PC-3 (cell line): ENCODE measurements around the gene PUM2. TPM values are rescaled to one million over a fixed set of nuclear protein-coding genes. Genes with fewer than 3 reads are reported as not detected.

Experiments
- ATAC-seq: fragments of 200-7000 bp; cut with Tn5 transposase; 2 replicates; pipeline ENCODE4 v1.9.1; 2020; ENCODE audit warnings: mild to moderate bottlenecking, moderate library complexity
- BruUV-seq: library from RNA; stranded (reverse); fragments of 400-500 nt; replicated peaks from 2 replicates; lab custom pipeline; 2021; lab: Mats Ljungman, UMichigan
- CTCF ChIA-PET: fragments of 300-600 bp; sonication (Branson Sonifier 250); formaldehyde crosslinking; loops from one replicate; lab custom pipeline; 2022; ENCODE audit warnings: antibody characterized with exemption; lab: Charles Lee
- POLR2A ChIA-PET: fragments of 300-600 bp; sonication (Branson Sonifier 250); formaldehyde crosslinking; loops from one replicate; lab custom pipeline; 2022; ENCODE audit warnings: antibody characterized with exemption; ENCODE audit not compliant: unreplicated experiment; lab: Charles Lee
- DNase-seq: peaks from one replicate; pipeline ENCODE4 v3.0.0-alpha.2; 2015
- H2AFZ ChIP-seq: fragments of 300-600 bp; sonication (generic); 2 replicates; pipeline ENCODE4 v1.6.0; 2016; ENCODE audit warnings: antibody characterized with exemption, low read length
- H3F3A ChIP-seq: fragments of 300-600 bp; sonication (generic); one replicate; pipeline ENCODE4 v1.6.0; 2017; ENCODE audit warnings: antibody characterized with exemption, low read length, control low read depth, mild to moderate bottlenecking; ENCODE audit not compliant: unreplicated experiment
- H3K27ac ChIP-seq: fragments of 300-600 bp; sonication (generic); 2 replicates; pipeline ENCODE4 v1.5.1; 2016; ENCODE audit warnings: mild to moderate bottlenecking, low read length
- H3K27me3 ChIP-seq: fragments of 300-600 bp; sonication (generic); 2 replicates; pipeline ENCODE4 v1.6.1; 2016; ENCODE audit warnings: low read length, mixed read lengths
- H3K36me3 ChIP-seq: fragments of 300-600 bp; sonication (generic); 2 replicates; pipeline ENCODE4 v1.6.1; 2016; ENCODE audit warnings: low read depth, mixed run types, low read length, mixed read lengths
- H3K4me1 ChIP-seq: fragments of 300-600 bp; sonication (generic); 2 replicates; pipeline ENCODE4 v1.5.1; 2016; ENCODE audit warnings: low read length; ENCODE audit not compliant: insufficient read depth
- H3K4me2 ChIP-seq: fragments of 300-600 bp; sonication (generic); 2 replicates; pipeline ENCODE4 v1.6.0; 2016; ENCODE audit warnings: low read length
- H3K4me3 ChIP-seq: fragments of 300-600 bp; sonication (generic); 2 replicates; pipeline ENCODE4 v1.5.1; 2016; ENCODE audit warnings: mild to moderate bottlenecking, low read length, mixed read lengths
- H3K79me2 ChIP-seq: fragments of 300-600 bp; sonication (generic); 2 replicates; pipeline ENCODE4 v1.6.1; 2017; ENCODE audit warnings: low read length, mixed read lengths
- H3K9ac ChIP-seq: fragments of 300-600 bp; sonication (generic); 2 replicates; pipeline ENCODE4 v1.6.0; 2016; ENCODE audit warnings: mild to moderate bottlenecking, low read length
- H3K9me2 ChIP-seq: fragments of 300-600 bp; sonication (generic); replicated peaks from 2 replicates; pipeline ENCODE4 v1.6.1; 2016; ENCODE audit warnings: mixed run types, low read length, mixed read lengths
- H3K9me3 ChIP-seq: fragments of 300-600 bp; sonication (generic); 2 replicates; pipeline ENCODE4 v1.6.1; 2016; ENCODE audit warnings: low read length, mixed read lengths
- H4K20me1 ChIP-seq: fragments of 300-600 bp; sonication (generic); 2 replicates; pipeline ENCODE4 v1.6.1; 2016; ENCODE audit warnings: low read length, mixed read lengths
- EZH2 ChIP-seq: fragments of 300-600 bp; sonication (generic); IDR thresholded peaks from one replicate; pipeline ENCODE4 v1.6.1; 2017; ENCODE audit warnings: antibody characterized with exemption, mild to moderate bottlenecking, low read length; ENCODE audit not compliant: unreplicated experiment
- EZH2phosphoT487 ChIP-seq: fragments of 300-600 bp; sonication (generic); IDR thresholded peaks from 2 replicates; pipeline ENCODE4 v1.6.1; 2018; ENCODE audit warnings: mild to moderate bottlenecking, antibody characterized with exemption, low read length, borderline replicate concordance
- intact Hi-C: fragments of 100-400 bp; cut with micrococcal nuclease; formaldehyde crosslinking; loops from 2 replicates; pipeline ENCODE4 v1.9.0; 2023
- total RNA-seq: library from RNA; depleted of rRNA; stranded (reverse); fragments of >200 nt; gene quantifications from 2 replicates; pipeline ENCODE4 v1.2.3, GENCODE V29; 2014
- TF ChIP-seq, protein P1 (sequence below): fragments of 300-600 bp; sonication (generic); conservative IDR thresholded peaks from 2 replicates; pipeline ENCODE4 v1.5.1; 2017; ENCODE audit warnings: antibody characterized with exemption, low read depth, mild to moderate bottlenecking, low read length

The PUM2 gene
- total RNA-seq, 1 experiment from 2014 or later, result 14.9 TPM

GRCh38 chr2:20391951-20392699 is 41.5 kb upstream of the PUM2 start:
- no peak overlapping the region for H3K4me3 ChIP-seq
- ATAC-seq (peak; percentile 84), DNase-seq (peak; percentile 77)
- H2AFZ ChIP-seq, result peak overlapping the region; percentile 67; the same call in 1 of the 2 replicates
- no peaks in the 10 kb centered on the region for H3K9me2 ChIP-seq
- intact Hi-C loops, result no loop called here
- no peak overlapping the region for H3K27ac ChIP-seq
- H3K9me3 ChIP-seq, result no peaks in the 10 kb centered on the region
- H3K79me2 ChIP-seq, result no peaks in the 10 kb centered on the region
- ChIA-PET POLR2A (interaction anchor here (0.6 to 0.9 kb wide), 3 partner anchors 55 to 181 kb away, joined by 4 to 6 read pairs (median 5); partner anchors contain the start of gene RHOB), CTCF (interaction anchor here (0.6 to 1.1 kb wide), 4 partner anchors 9 to 438 kb away, joined by 3 to 6 read pairs (median 4); no protein-coding TSS in a partner anchor)
- H3K27me3 ChIP-seq, result no peaks in the 10 kb centered on the region
- TF ChIP-seq, protein P1, sequence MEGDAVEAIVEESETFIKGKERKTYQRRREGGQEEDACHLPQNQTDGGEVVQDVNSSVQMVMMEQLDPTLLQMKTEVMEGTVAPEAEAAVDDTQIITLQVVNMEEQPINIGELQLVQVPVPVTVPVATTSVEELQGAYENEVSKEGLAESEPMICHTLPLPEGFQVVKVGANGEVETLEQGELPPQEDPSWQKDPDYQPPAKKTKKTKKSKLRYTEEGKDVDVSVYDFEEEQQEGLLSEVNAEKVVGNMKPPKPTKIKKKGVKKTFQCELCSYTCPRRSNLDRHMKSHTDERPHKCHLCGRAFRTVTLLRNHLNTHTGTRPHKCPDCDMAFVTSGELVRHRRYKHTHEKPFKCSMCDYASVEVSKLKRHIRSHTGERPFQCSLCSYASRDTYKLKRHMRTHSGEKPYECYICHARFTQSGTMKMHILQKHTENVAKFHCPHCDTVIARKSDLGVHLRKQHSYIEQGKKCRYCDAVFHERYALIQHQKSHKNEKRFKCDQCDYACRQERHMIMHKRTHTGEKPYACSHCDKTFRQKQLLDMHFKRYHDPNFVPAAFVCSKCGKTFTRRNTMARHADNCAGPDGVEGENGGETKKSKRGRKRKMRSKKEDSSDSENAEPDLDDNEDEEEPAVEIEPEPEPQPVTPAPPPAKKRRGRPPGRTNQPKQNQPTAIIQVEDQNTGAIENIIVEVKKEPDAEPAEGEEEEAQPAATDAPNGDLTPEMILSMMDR, result no peak
- no peak for TF ChIP-seq EZH2phosphoT487
- no peak for TF ChIP-seq EZH2
- H3K4me2 ChIP-seq, result peak overlapping the region; percentile 47; the same call in 1 of the 2 replicates
- H3K9ac ChIP-seq, result no peak overlapping the region; the same call in 1 of the 2 replicates
- H3K4me1 ChIP-seq, result peaks cover 11% of the 10 kb centered on the region
- BruUV-seq, result no TSS peak
- H3K36me3 ChIP-seq, result no peaks in the 10 kb centered on the region
- H4K20me1 ChIP-seq, result no peaks in the 10 kb centered on the region
- no peaks in the 10 kb centered on the region for H3F3A ChIP-seq

DNA sequence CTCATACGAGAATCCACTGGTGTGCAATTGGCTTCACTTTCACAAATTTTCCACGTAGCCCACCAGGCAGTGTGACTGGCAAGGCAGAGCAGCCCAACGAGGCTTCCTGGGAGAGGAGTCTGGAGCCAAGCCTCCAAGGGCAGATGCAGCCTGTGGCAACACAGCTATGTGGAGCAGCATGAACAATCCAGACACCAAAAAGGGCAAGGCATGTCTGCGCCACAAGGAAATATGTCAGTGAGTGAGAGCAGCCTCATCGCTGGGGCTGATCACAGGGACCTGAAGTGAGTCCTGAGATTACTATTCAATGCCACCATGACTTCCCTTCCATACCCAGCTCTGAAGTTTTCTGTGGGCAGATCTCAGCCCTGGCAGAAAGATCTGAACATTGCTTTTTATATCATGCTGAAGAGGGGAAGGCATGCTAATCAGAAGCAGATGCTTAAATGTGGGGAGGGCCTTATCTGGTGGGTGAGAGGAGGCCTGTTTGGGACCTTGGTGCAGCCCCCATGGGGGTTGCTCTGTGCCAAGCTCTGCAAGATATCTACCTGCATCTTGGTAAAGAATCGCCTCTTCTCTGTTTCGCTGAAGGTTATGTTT is 40.0 kb upstream of the PUM2 start:
- Histone ChIP-seq H3K36me3 (no peaks in the 10 kb centered on the region), H3K27me3 (no peaks in the 10 kb centered on the region), H3K9me2 (no peaks in the 10 kb centered on the region), H3K79me2 (no peaks in the 10 kb centered on the region), H3K9me3 (no peaks in the 10 kb centered on the region), H3K4me2 (no peak overlapping the region), H3K27ac (no peak overlapping the region), H3K9ac (no peak overlapping the region), H3K4me1 (peaks cover 11% of the 10 kb centered on the region), H3F3A (no peaks in the 10 kb centered on the region), H3K4me3 (no peak overlapping the region), H2AFZ (no peak overlapping the region), H4K20me1 (no peaks in the 10 kb centered on the region)
- POLR2A ChIA-PET, result no interaction called here
- TF ChIP-seq EZH2 (no peak), EZH2phosphoT487 (no peak)
- TF ChIP-seq, protein P1, result no peak
- no peak for ATAC-seq
- no TSS peak for BruUV-seq
- intact Hi-C loops, result no loop called here
- no peak for DNase-seq
- CTCF ChIA-PET, result no interaction called here
